Activated CD4-positive, CD25-positive, alpha-beta regulatory T cell treated with anti-CD3 and anti-CD28 coated beads, Interleukin-2, amount 50 U/mL, for 24 hours (primary cell): ENCODE data around the gene IL36B.

Experiments used
- ATAC-seq, 2 donors: fragments of 150-1000 bp; cut with Tn5 transposase; one replicate each; pipeline ENCODE4 v1.10.0; 2021; ENCODE audit warnings: mild to moderate bottlenecking in 1 of 2, moderate library complexity in 1 of 2

The IL36B gene

DNA sequence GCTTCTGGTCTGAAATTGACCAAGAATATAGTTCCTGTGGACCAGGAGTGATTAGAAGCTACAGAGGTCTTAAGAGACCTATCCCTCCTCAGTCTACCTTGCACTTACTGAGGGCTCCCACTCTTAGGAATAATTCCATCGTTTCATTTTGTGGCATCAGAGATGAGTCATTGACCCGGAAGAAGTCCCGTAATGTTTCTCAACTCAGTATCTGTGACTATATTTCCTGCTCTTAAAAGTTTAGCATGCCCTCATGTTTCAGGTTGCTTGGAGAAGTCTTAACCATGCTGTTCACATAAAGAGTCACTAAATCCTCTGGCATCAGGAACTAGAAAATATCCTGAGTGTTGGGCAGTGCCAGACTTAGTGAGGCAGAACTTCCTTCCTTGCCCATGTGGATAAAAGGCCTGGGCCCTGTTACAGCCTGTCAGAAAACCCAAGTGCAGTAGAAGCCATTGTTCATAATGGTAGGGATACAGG is 47.6 kb downstream of the IL36B start, which contains the start of gene IL36A:
TSS of gene IL36A (plus strand) at position 430 of the 480 bp plus-strand sequence. CDS start 413 bp downstream, outside the sequence.
- ATAC-seq, result no peak

DNA sequence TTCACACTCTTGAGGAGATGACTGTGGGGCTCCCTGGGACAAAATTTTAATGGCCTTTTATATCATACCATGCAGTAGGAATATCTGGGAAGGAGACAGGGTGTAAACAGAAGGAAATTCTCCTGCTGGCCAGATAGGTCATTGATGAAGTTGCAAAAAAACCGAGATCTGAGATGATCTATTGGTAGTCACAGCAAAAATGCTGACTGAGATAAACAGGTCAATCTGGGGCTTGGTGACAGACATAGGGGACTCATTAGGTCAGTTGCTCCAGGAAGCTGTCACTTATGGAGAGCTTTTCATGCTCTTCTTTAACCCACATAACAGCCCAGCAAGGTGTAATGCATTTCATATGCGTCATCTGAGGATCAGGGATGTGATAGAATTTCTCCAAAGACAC is 50.0 kb downstream of the IL36B start:
- no peak for ATAC-seq

DNA sequence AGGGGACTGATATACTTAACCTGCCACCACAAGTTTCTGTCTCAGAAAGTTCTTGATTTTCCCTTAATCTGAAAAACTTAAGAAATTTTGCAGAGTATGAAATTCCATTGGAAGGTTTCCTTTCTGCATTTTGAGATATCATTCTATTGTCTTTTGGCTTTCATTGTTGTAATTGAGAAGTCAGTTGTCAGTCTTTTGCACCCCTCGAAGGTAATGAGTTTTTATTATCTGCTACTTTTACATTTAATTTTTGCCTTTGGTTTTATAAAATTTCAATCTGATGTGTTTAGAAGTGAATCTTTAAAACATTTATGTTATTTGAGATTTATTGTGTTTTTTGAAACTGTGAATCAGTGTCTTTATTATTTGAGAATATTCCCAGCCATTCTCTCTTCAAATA is 52.2 kb downstream of the IL36B start:
- ATAC-seq, result no peak

DNA sequence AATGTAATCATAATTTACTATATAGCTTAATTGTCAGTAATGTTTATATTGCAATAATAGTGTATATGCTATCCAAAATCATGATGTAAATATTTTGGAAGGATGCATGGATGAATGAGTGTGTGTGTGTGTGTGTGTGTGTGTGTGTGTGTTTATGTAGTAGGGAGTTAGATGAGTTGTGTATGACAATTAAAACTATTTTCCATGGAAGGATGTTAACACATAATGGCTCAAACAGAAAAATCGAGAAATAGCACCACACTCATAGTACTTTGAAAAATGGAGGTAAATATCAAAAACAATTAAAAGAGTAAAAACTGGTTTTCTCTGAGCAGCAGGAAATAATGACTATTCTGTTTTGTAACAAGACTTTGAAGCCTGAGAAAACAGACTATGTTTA is 55.5 kb downstream of the IL36B start:
- no peak for ATAC-seq

DNA sequence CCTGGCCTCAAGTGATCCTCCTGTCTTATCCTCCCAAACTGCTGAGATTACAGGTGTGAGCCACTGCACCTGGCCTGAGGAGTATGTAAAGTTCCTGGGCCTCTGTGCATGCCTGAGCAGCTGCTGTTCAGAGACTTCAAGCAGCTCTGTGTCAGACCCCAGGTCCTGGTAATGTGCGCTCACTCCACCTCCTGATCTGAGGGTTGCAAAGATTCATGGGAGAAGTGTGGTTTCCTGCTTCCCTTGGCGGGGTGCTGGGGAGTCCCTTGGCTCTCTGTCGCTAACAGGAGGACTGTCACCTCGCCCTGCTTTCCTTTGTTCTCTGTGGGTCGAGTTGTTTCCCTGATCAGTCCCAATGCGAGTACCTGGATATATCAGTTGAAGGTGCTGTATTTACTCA is 56.0 kb downstream of the IL36B start:
- peak; percentile 91 to 95 for ATAC-seq

DNA sequence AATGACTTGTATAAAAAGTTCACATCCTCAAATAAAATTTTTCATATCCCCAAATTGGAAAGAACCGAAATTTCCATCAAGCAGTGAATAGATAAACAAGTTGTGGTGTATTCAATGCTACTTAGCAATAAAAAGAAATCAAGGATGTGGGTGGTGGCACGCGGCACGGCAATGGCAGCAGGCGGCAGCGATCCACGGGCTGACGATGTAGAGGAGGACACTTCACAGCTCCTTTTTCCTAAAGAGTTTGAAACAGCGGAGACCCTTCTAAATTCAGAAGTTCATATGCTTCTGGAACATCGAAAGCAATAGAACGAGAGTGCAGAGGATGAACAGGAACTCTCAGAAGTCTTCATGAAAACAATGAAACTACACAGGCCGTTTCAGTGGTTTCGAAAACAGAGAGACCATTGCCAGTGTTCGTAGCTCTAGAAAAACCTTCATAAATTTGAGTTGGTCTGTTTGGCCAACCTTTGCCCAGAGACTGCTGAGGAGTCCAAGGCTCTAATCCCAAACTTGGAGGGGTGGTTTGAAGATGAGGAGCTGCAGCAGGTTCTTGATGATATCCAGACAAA is 57.2 kb downstream of the IL36B start:
- ATAC-seq, result peak; percentile 18 to 27

DNA sequence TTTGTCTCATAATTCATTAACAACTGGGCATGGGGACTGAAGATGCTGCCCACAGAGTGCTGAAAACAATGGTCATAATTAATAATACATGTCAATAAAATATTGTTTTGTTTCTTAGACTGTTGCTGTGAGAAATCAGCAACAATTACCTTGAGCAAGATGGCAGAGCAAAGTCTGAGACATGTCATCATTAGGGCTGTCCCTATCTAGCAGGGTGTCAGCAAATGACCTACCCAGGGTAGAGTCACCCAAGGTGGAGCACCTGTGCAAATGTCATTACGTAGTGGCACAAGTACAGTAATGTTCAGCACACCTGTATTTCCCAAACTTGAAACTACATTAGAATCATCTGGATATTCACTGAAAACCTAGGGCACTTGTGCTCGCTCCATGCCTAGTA is 58.0 kb downstream of the IL36B start:
- no peak for ATAC-seq

DNA sequence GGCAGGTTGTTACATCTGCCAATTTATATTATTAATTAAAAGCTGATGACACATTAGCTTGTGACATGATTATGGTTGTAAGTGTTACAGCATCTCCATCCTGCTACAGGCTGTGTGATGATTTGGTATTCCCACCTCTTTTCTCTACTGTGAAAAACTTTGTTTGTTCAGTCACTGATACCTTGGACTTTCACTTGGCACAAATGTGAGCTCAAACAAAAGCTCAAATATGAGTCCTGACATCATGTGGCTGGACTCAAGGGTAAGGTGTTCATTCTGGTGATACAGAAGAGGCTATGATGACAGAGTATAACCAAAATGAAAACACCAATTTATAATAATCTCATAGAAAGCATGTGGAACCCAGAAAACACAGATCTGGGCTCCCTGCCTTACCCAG is 58.8 kb downstream of the IL36B start:
- ATAC-seq, result no peak

DNA sequence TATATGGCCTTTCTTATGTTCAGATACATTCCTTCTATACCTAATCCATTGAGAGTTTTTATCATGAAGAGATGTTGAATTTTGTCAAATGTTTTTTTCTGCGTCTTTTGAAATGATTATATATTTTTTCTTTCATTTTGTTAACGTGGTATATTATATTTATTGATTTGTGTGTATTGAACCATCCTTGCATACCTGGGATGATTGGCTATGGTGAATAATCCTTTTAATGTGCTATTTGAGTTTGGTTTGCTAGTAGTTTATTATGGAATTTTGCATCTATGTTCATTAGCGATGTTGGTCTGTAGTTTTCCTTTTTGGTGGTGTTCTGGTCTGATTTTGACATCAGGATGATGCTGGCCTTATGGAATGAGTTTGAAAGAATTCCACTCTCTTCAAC is 63.1 kb downstream of the IL36B start:
- ATAC-seq, result no peak

DNA sequence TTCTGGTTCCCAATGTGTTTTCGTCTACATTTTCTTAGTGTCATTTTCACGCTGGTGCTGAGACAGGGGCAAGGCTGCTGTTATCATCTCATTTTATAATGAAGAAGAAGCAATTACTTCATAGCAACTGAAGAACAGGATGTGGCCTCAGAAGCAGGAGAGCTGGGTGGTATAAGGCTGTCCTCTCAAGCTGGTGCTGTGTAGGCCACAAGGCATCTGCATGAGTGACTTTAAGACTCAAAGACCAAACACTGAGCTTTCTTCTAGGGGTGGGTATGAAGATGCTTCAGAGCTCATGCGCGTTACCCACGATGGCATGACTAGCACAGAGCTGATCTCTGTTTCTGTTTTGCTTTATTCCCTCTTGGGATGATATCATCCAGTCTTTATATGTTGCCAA is 67.6 kb downstream of the IL36B start:
- ATAC-seq, result peak; percentile 95 to 96

DNA sequence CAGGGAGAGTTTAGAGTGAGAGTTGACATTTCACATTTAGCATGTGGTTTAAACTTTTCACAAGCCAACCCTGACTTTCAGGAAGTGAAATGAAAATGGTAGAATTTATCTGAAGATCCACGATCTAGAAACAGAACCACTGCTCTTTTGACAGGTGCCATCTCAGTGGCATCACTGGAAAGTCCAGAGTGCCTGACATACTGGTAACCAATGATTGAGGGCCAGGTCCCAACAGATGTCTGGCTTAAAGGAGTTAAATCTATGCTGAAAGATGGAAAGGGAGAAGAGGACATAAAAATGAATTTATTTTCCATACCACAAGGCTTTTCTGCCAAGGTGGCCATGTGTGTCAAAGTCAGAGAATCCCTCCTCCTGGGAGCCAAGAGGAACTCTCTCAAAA is 72.1 kb downstream of the IL36B start:
- ATAC-seq, result no peak

DNA sequence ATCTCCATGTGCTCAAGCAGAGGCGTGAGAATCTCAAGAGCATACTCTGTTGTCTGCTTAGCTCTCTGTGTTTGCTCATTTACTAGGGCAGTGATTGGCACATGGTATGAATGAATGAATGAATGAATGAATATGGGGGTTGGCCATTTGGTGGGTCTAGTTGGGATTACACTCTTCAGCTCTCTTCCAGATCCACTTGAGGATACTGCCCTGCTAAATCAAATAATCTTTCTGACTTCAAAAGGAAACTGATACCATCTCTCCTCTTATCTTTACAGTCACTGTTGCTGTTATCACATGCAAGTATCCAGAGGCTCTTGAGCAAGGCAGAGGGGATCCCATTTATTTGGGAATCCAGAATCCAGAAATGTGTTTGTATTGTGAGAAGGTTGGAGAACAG is 72.9 kb downstream of the IL36B start:
- ATAC-seq, result no peak

DNA sequence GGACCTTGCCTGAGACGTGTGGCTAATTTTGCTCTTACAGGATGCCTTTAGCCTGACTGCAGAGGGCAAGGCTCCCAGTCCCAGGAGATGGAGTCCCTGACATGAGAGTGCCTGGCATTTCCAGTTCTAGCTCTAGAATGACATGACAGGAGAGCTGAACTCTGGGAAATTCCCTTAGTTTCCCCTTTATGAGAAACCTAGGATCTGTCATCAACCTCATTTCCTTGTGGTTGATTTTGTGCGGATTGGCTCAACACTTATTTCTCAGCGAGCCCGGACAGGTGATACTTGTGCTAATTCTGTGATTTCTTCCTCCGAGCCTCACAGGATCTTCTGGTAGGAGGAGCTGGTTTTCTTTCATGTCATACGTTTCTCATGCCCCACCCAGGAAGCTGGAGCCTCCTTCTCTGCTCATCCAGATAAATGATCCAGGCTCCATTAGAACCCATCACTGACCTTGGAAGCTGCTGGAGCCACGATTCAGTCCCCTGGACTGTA is 75.1 kb downstream of the IL36B start, which contains the start of gene IL36G:
TSS of gene IL36G (plus strand) at position 448 of the 498 bp plus-strand sequence. CDS start 633 bp downstream, outside the sequence.
- ATAC-seq, result no peak
